HS-5 (cell line): ENCODE measurements around the gene ERMARD.

Experiments used
- DNase-seq: peaks from one replicate; pipeline ENCODE4 v3.0.0-alpha.2; 2012; ENCODE audit warnings: low read depth

The ERMARD gene

GRCh38 chr6:169783971-169784820 is 32.8 kb downstream of the ERMARD start:
- no peak for DNase-seq

- no peak for DNase-seq
Measured at GRCh38 chr6:169784821-169785340, 33.5 kb downstream of the ERMARD start.

GRCh38 chr6:169785566-169785965 is 34.1 kb downstream of the ERMARD start:
- DNase-seq = no peak

- DNase-seq = no peak
Measured at GRCh38 chr6:169786349-169786748, 34.9 kb downstream of the ERMARD start.

- no peak for DNase-seq
Measured at GRCh38 chr6:169787797-169788196, 36.4 kb downstream of the ERMARD start.

- no peak for DNase-seq
Measured at GRCh38 chr6:169788809-169789145, 37.4 kb downstream of the ERMARD start.

GRCh38 chr6:169789146-169789943 is 37.9 kb downstream of the ERMARD start:
- DNase-seq = no peak

- peak; percentile 65 for DNase-seq
Measured at GRCh38 chr6:169789944-169790927, 38.8 kb downstream of the ERMARD start.

GRCh38 chr6:169791721-169792131 is 40.3 kb downstream of the ERMARD start:
- DNase-seq = no peak

- no peak for DNase-seq
Measured at GRCh38 chr6:169792306-169793015, 41.0 kb downstream of the ERMARD start.

- no peak for DNase-seq
Measured at GRCh38 chr6:169793408-169793807, 42.0 kb downstream of the ERMARD start.

GRCh38 chr6:169794317-169795055 is 43.1 kb downstream of the ERMARD start:
- DNase-seq = no peak

GRCh38 chr6:169795196-169795595 is 43.8 kb downstream of the ERMARD start:
- no peak for DNase-seq

- DNase-seq = no peak
Measured at GRCh38 chr6:169798764-169799473, 47.5 kb downstream of the ERMARD start.

GRCh38 chr6:169799474-169799926 is 48.1 kb downstream of the ERMARD start:
- DNase-seq = no peak

GRCh38 chr6:169800116-169800667 is 48.8 kb downstream of the ERMARD start:
- DNase-seq = no peak

GRCh38 chr6:169800668-169801395 is 49.4 kb downstream of the ERMARD start:
- DNase-seq = peak; percentile 45

GRCh38 chr6:169801396-169802160 is 50.2 kb downstream of the ERMARD start:
- DNase-seq = no peak
